H9 (cell line): Measurements from ENCODE around the gene RPS26. TPM values are rescaled to one million over a fixed set of nuclear protein-coding genes. Genes with fewer than 3 reads are reported as not detected.

Experiments used
- DNase-seq: peaks from one replicate; pipeline ENCODE4 v3.0.0-alpha.2; 2017
- H2AFZ ChIP-seq: one replicate; pipeline ENCODE4 v1.6.1; 2013; ENCODE audit warnings: mild to moderate bottlenecking, low read length, control low read depth, moderate library complexity
- H2AK5ac ChIP-seq: 2 replicates; pipeline ENCODE4 v1.6.1; 2013; ENCODE audit warnings: low read length, control low read depth, mixed read lengths; ENCODE audit not compliant: insufficient read length
- H2BK120ac ChIP-seq: one replicate; pipeline ENCODE4 v1.6.1; 2013; ENCODE audit warnings: low read depth, mild to moderate bottlenecking, low read length, control low read depth, inconsistent platforms; ENCODE audit not compliant: poor library complexity, severe bottlenecking
- H2BK12ac ChIP-seq: 2 replicates; pipeline ENCODE4 v1.6.1; 2013; ENCODE audit warnings: low read length, control low read depth, mixed read lengths, low read depth; ENCODE audit not compliant: insufficient read length
- H2BK15ac ChIP-seq: 2 replicates; pipeline ENCODE4 v1.6.1; 2013; ENCODE audit warnings: low read depth, low read length, control low read depth
- H2BK20ac ChIP-seq: one replicate; pipeline ENCODE4 v1.6.1; 2013; ENCODE audit warnings: low read depth, mild to moderate bottlenecking, low read length, control low read depth, inconsistent platforms; ENCODE audit not compliant: poor library complexity, severe bottlenecking
- H2BK5ac ChIP-seq: 2 replicates; pipeline ENCODE4 v1.6.1; 2013; ENCODE audit warnings: low read length, control low read depth, mixed read lengths; ENCODE audit not compliant: insufficient read length
- H3K14ac ChIP-seq: 2 replicates; pipeline ENCODE4 v1.6.1; 2013; ENCODE audit warnings: low read length, control low read depth; ENCODE audit not compliant: insufficient read depth
- H3K18ac ChIP-seq: 2 replicates; pipeline ENCODE4 v1.6.1; 2013; ENCODE audit warnings: low read depth, mild to moderate bottlenecking, mixed read lengths, low read length, control low read depth; ENCODE audit not compliant: insufficient read length
- H3K23ac ChIP-seq: 2 replicates; pipeline ENCODE4 v1.6.1; 2013; ENCODE audit warnings: low read length, control low read depth, mixed read lengths, low read depth; ENCODE audit not compliant: insufficient read length
- H3K23me2 ChIP-seq: 2 replicates; pipeline ENCODE4 v1.6.1; 2013; ENCODE audit warnings: low read depth, mild to moderate bottlenecking, mixed read lengths, low read length, control low read depth; ENCODE audit not compliant: insufficient read length, poor library complexity, severe bottlenecking
- H3K27ac ChIP-seq: 2 replicates; pipeline ENCODE4 v1.5.1; 2013; ENCODE audit warnings: low read length, control low read depth, mixed read lengths, low read depth; ENCODE audit not compliant: insufficient read length
- H3K27me3 ChIP-seq: 2 replicates; pipeline ENCODE4 v1.6.1; 2013; ENCODE audit warnings: low read length, control low read depth, inconsistent platforms; ENCODE audit not compliant: insufficient read depth
- H3K4ac ChIP-seq: 2 replicates; pipeline ENCODE4 v1.6.1; 2013; ENCODE audit warnings: low read depth, mild to moderate bottlenecking, control low read depth, inconsistent platforms, low read length, moderate library complexity
- H3K4me1 ChIP-seq: 2 replicates; pipeline ENCODE4 v1.6.1; 2013; ENCODE audit warnings: low read length, control low read depth, inconsistent platforms; ENCODE audit not compliant: insufficient read depth
- H3K4me2 ChIP-seq: 2 replicates; pipeline ENCODE4 v1.6.1; 2013; ENCODE audit warnings: low read length, control low read depth, mixed read lengths; ENCODE audit not compliant: insufficient read length, insufficient read depth
- H3K56ac ChIP-seq: 2 replicates; pipeline ENCODE4 v1.6.1; 2013; ENCODE audit warnings: low read depth, mild to moderate bottlenecking, mixed read lengths, low read length, control low read depth; ENCODE audit not compliant: insufficient read length
- H3K79me1 ChIP-seq: 2 replicates; pipeline ENCODE4 v1.6.1; 2013; ENCODE audit warnings: low read depth, mild to moderate bottlenecking, moderate library complexity, low read length, control low read depth, inconsistent platforms; ENCODE audit not compliant: insufficient read depth, poor library complexity, severe bottlenecking
- H3K79me2 ChIP-seq: 2 replicates; pipeline ENCODE4 v1.6.1; 2013; ENCODE audit warnings: low read length, control low read depth, inconsistent platforms; ENCODE audit not compliant: insufficient read depth
- H3K9ac ChIP-seq: 2 replicates; pipeline ENCODE4 v1.6.1; 2013; ENCODE audit warnings: low read length, control low read depth, mixed read lengths; ENCODE audit not compliant: insufficient read length; ENCODE audit errors: extremely low read depth
- H3K9me3 ChIP-seq: one replicate; pipeline ENCODE4 v1.6.1; 2013; ENCODE audit warnings: low read depth, low read length, inconsistent platforms; ENCODE audit not compliant: control insufficient read depth
- H3T11ph ChIP-seq: one replicate; pipeline ENCODE4 v1.6.1; 2013; ENCODE audit warnings: mild to moderate bottlenecking, low read length, control low read depth, inconsistent platforms
- H4K20me1 ChIP-seq: one replicate; pipeline ENCODE4 v1.6.1; 2013; ENCODE audit not compliant: control insufficient read depth, insufficient read length, insufficient read depth
- H4K5ac ChIP-seq: 2 replicates; pipeline ENCODE4 v1.6.1; 2013; ENCODE audit warnings: low read depth, mild to moderate bottlenecking, mixed read lengths, low read length, control low read depth; ENCODE audit not compliant: insufficient read length
- H4K8ac ChIP-seq: replicated peaks from 2 replicates; pipeline ENCODE4 v1.6.1; 2013; ENCODE audit warnings: low read length, control low read depth, mixed read lengths, low read depth; ENCODE audit not compliant: insufficient read length
- H4K91ac ChIP-seq: 2 replicates; pipeline ENCODE4 v1.6.1; 2013; ENCODE audit warnings: low read depth, mild to moderate bottlenecking, moderate library complexity, mixed read lengths, low read length, control low read depth; ENCODE audit not compliant: insufficient read length
- H3K27ac Mint-ChIP-seq, 3 experiments: 2 replicates in 2 of 3; 3 replicates in 1 of 3; pipeline ENCODE4 v1.8.0; 2020 to 2021; ENCODE audit warnings: mixed read lengths in 3 of 3, mild to moderate bottlenecking in 1 of 3, moderate library complexity in 1 of 3
- H3K27me3 Mint-ChIP-seq: 2 replicates; pipeline ENCODE4 v1.8.0; 2021; ENCODE audit warnings: low read depth, mild to moderate bottlenecking, moderate library complexity, mixed read lengths
- H3K36me3 Mint-ChIP-seq, 3 experiments: 2 replicates in 2 of 3; 3 replicates in 1 of 3; pipeline ENCODE4 v1.8.0; 2020 to 2021; ENCODE audit warnings: low read depth in 3 of 3, mixed read lengths in 3 of 3; ENCODE audit not compliant: insufficient read depth in 1 of 3
- H3K4me1 Mint-ChIP-seq, 2 experiments: 2 replicates each; pipeline ENCODE4 v1.8.0; 2020; ENCODE audit warnings: mixed read lengths in 2 of 2
- H3K4me3 Mint-ChIP-seq, 2 experiments: 2 replicates in 1 of 2; 3 replicates in 1 of 2; pipeline ENCODE4 v1.8.0; 2020 to 2021; ENCODE audit warnings: mild to moderate bottlenecking in 2 of 2, mixed read lengths in 2 of 2, moderate library complexity in 1 of 2
- H3K9me3 Mint-ChIP-seq, 2 experiments: 2 replicates in 1 of 2; 3 replicates in 1 of 2; pipeline ENCODE4 v1.8.0; 2020; ENCODE audit warnings: mild to moderate bottlenecking in 2 of 2, mixed read lengths in 2 of 2, moderate library complexity in 1 of 2
- CTCF ChIP-seq: fragments of 200-600 bp; sonication (generic); conservative IDR thresholded peaks from 3 replicates; pipeline ENCODE4 v1.8.0; 2021; ENCODE audit warnings: antibody characterized with exemption, mild to moderate bottlenecking
- WGBS: extraction: QIAGEN DNeasy Blood & Tissue Kit; methylation state at CpG from one replicate; pipeline ENCODE4 v1.1.7; 2013; ENCODE audit warnings: missing lambda C conversion rate, low lambda C conversion rate, mixed read lengths; ENCODE audit not compliant: insufficient read length; ENCODE audit errors: extremely low coverage; 5-methylcytosine and 5-hydroxymethylcytosine counted together
- total RNA-seq: library from RNA; stranded (reverse); gene quantifications from 2 replicates; pipeline ENCODE4 v1.2.1, GENCODE V29; 2021

RPS26 gene
- total RNA-seq, 1 experiment from 2014 or later, result 51.9 TPM

- H3K9me3 Mint-ChIP-seq, result no peaks in the 10 kb centered on the region
Measured at GRCh38 chr12:56082967-56083366, 41.2 kb downstream of the RPS26 start.

More at GRCh38 chr12:56082967-56083366, 41.2 kb downstream of the RPS26 start:
- no peak for DNase-seq
- Histone ChIP-seq H2BK12ac (no peak overlapping the region), H2BK5ac (no peak overlapping the region), H2BK120ac (no peak overlapping the region), H4K20me1 (no peaks in the 10 kb centered on the region), H3T11ph (no peak overlapping the region), H3K9ac (no peak overlapping the region), H3K4me2 (no peak overlapping the region), H3K4me1 (0 out of 2 replicates have a peak, but pooled peaks cover 4% of the 10 kb centered on the region), H3K79me2 (peaks cover 7% of the 10 kb centered on the region; the same call in 1 of the 2 replicates), H2BK15ac (no peak overlapping the region), H3K23ac (no peak overlapping the region), H3K27ac (no peak overlapping the region), H2AK5ac (no peak overlapping the region), H2AFZ (no peak overlapping the region), H3K4ac (no peak overlapping the region), H2BK20ac (no peak overlapping the region), H3K18ac (no peak overlapping the region), H3K9me3 (no peaks in the 10 kb centered on the region), H3K23me2 (peaks cover 13% of the 10 kb centered on the region), H3K14ac (no peak overlapping the region), H3K56ac (no peak overlapping the region), H4K91ac (no peak overlapping the region), H3K27me3 (no peaks in the 10 kb centered on the region; the same call in 1 of the 2 replicates), H4K5ac (no peak overlapping the region), H4K8ac (no peak overlapping the region), H3K79me1 (no peaks in the 10 kb centered on the region)
- Mint-ChIP-seq H3K4me1 (peaks cover 19 to 25% of the 10 kb centered on the region in 2 experiments), H3K4me3 (no peak overlapping the region), H3K36me3 (peaks cover 25 to 42% (median 39%) of the 10 kb centered on the region in 3 experiments), H3K27me3 (no peaks in the 10 kb centered on the region), H3K27ac (no peak overlapping the region)
- no CpG with 5 or more reads among the region's 3 CpGs for WGBS
- TF ChIP-seq CTCF, result no peak
